PC-9 (cell line): ENCODE data around the gene CKMT2. TPM values are rescaled to one million over a fixed set of nuclear protein-coding genes. Genes with fewer than 3 reads are reported as not detected.
"Not testable (repeated sequence)": the region's sequence is repeated elsewhere in the genome, so short reads cannot be mapped to it uniquely, and the experiment has no call there.

Source experiments
- BruUV-seq: library from RNA; stranded (reverse); fragments of 400-500 nt; replicated peaks from 2 replicates; lab custom pipeline; 2021; lab: Mats Ljungman, UMichigan
- CTCF ChIA-PET: fragments of 300-600 bp; sonication (Branson Sonifier 250); formaldehyde crosslinking; loops from one replicate; lab custom pipeline; 2022; ENCODE audit warnings: antibody characterized with exemption; lab: Charles Lee
- POLR2A ChIA-PET: fragments of 300-600 bp; sonication (Branson Sonifier 250); formaldehyde crosslinking; loops from one replicate; lab custom pipeline; 2022; ENCODE audit warnings: antibody characterized with exemption; ENCODE audit not compliant: unreplicated experiment; lab: Charles Lee
- DNase-seq, 2 experiments: peaks; one replicate each; pipeline versions ENCODE4 v3.0.0 to v3.0.0-alpha.2; 2015 to 2022; ENCODE audit warnings: mixed read lengths in 1 of 2
- H2AFZ ChIP-seq: fragments of 200-600 bp; sonication (generic); 2 replicates; pipeline ENCODE4 v1.8.1; 2017; ENCODE audit warnings: antibody characterized with exemption
- H3F3A ChIP-seq: fragments of 200-600 bp; sonication (generic); 2 replicates; pipeline ENCODE4 v1.8.1; 2017; ENCODE audit warnings: antibody characterized with exemption, mild to moderate bottlenecking, low read depth; ENCODE audit not compliant: insufficient read depth
- H3K27ac ChIP-seq: fragments of 200-600 bp; sonication (generic); 2 replicates; pipeline ENCODE4 v1.6.1; 2016; ENCODE audit warnings: mixed run types
- H3K27me3 ChIP-seq: fragments of 200-600 bp; sonication (generic); 2 replicates; pipeline ENCODE4 v1.6.1; 2016; ENCODE audit warnings: low read depth, mixed run types; ENCODE audit not compliant: insufficient read depth
- H3K36me3 ChIP-seq: fragments of 200-600 bp; sonication (generic); 2 replicates; pipeline ENCODE4 v1.6.1; 2016; ENCODE audit warnings: low read depth, mixed run types
- H3K4me1 ChIP-seq: fragments of 200-600 bp; sonication (generic); replicated peaks from 2 replicates; pipeline ENCODE4 v1.6.1; 2016; ENCODE audit warnings: mixed run types; ENCODE audit not compliant: insufficient read depth
- H3K4me2 ChIP-seq: fragments of 200-600 bp; sonication (generic); 2 replicates; pipeline ENCODE4 v1.6.1; 2017; ENCODE audit warnings: mixed run types
- H3K4me3 ChIP-seq: fragments of 200-600 bp; sonication (generic); 2 replicates; pipeline ENCODE4 v1.6.1; 2016; ENCODE audit warnings: mixed run types
- H3K79me2 ChIP-seq: fragments of 200-600 bp; sonication (generic); 2 replicates; pipeline ENCODE4 v1.6.1; 2017; ENCODE audit warnings: low read depth, mixed run types
- H3K9me2 ChIP-seq: fragments of 200-600 bp; sonication (generic); 2 replicates; pipeline ENCODE4 v1.8.1; 2017; ENCODE audit warnings: mild to moderate bottlenecking; ENCODE audit not compliant: insufficient read depth
- H3K9me3 ChIP-seq: fragments of 200-600 bp; sonication (generic); 2 replicates; pipeline ENCODE4 v1.8.1; 2016; ENCODE audit warnings: low read depth; ENCODE audit not compliant: insufficient read depth
- H4K20me1 ChIP-seq: fragments of 200-600 bp; sonication (generic); 2 replicates; pipeline ENCODE4 v1.8.1; 2017; ENCODE audit not compliant: insufficient read depth
- CTCF ChIP-seq: fragments of 200-600 bp; sonication (generic); conservative IDR thresholded peaks from 2 replicates; pipeline ENCODE4 v1.6.1; 2017; ENCODE audit warnings: mixed run types, antibody characterized with exemption, mild to moderate bottlenecking, moderate library complexity
- EZH2 ChIP-seq: fragments of 200-600 bp; sonication (generic); IDR thresholded peaks from 2 replicates; pipeline ENCODE4 v1.8.0; 2017; ENCODE audit warnings: antibody characterized with exemption, low read depth
- intact Hi-C: fragments of 100-400 bp; cut with micrococcal nuclease; formaldehyde crosslinking; loops from one replicate; pipeline ENCODE4 v1.10.0; 2022; ENCODE audit not compliant: unreplicated experiment
- total RNA-seq: library from RNA; stranded (reverse); gene quantifications from 2 replicates; pipeline ENCODE4 v1.2.3, GENCODE V29; 2021

The CKMT2 gene
- total RNA-seq, 1 experiment from 2014 or later, result not detected

- Histone ChIP-seq H3K27me3 (no peaks in the 10 kb centered on the region), H3K79me2 (peaks cover 29% of the 10 kb centered on the region), H3K27ac (no peak overlapping the region), H3K4me2 (no peak overlapping the region), H3K36me3 (no peaks in the 10 kb centered on the region), H3K9me2 (no peaks in the 10 kb centered on the region), H3K4me1 (no peaks in the 10 kb centered on the region), H2AFZ (no peak overlapping the region), H3F3A (no peaks in the 10 kb centered on the region), H4K20me1 (no peaks in the 10 kb centered on the region; the same call in 1 of the 2 replicates), H3K9me3 (peaks cover 9% of the 10 kb centered on the region; the same call in 1 of the 2 replicates), H3K4me3 (no peak overlapping the region)
- no TSS peak for BruUV-seq
- no peak for TF ChIP-seq CTCF
- TF ChIP-seq EZH2, result no peak
- ChIA-PET POLR2A (no interaction called here), CTCF (no interaction called here)
- no peak for DNase-seq
- intact Hi-C loops, result no loop called here
These were observed 57.0 kb downstream of the CKMT2 start for GRCh38 chr5:81290146-81290545.

- no peaks in the 10 kb centered on the region; the same call in 1 of the 2 replicates for H4K20me1 ChIP-seq
- CTCF ChIA-PET, result interaction anchor here (0.6 kb wide), 1 partner anchor 381 kb away, joined by 3 read pairs; no protein-coding TSS in a partner anchor
- no peak overlapping the region for H2AFZ ChIP-seq
- no peak overlapping the region for H3K27ac ChIP-seq
- intact Hi-C loops, result no loop called here
- DNase-seq, result no peak
- no peaks in the 10 kb centered on the region for H3K4me1 ChIP-seq
- TF ChIP-seq CTCF (no peak), EZH2 (no peak)
- no TSS peak for BruUV-seq
- POLR2A ChIA-PET, result no interaction called here
- H3K9me3 ChIP-seq, result peaks cover 9% of the 10 kb centered on the region; the same call in 1 of the 2 replicates
- no peaks in the 10 kb centered on the region for H3K9me2 ChIP-seq
- no peaks in the 10 kb centered on the region for H3K27me3 ChIP-seq
- H3K4me2 ChIP-seq, result no peak overlapping the region
- H3K79me2 ChIP-seq, result peaks cover 29% of the 10 kb centered on the region
- no peak overlapping the region for H3K4me3 ChIP-seq
- no peaks in the 10 kb centered on the region for H3F3A ChIP-seq
- no peaks in the 10 kb centered on the region for H3K36me3 ChIP-seq
These were observed 59.0 kb downstream of the CKMT2 start for GRCh38 chr5:81292130-81292529.

- H3K36me3 ChIP-seq, DNase-seq, H3F3A ChIP-seq, H3K4me2 ChIP-seq, H4K20me1 ChIP-seq, intact Hi-C loops, H3K4me3 ChIP-seq, POLR2A ChIA-PET, H3K27ac ChIP-seq, H3K9me2 ChIP-seq, H3K27me3 ChIP-seq, BruUV-seq, H3K4me1 ChIP-seq, CTCF ChIA-PET, H2AFZ ChIP-seq, H3K9me3 ChIP-seq: not testable (repeated sequence)
- H3K79me2 ChIP-seq, result peaks cover 32% of the 10 kb centered on the region
These were observed 60.9 kb downstream of the CKMT2 start for GRCh38 chr5:81294021-81294420.

- TF ChIP-seq CTCF (no peak), EZH2 (no peak)
- Histone ChIP-seq H3K4me3 (no peak overlapping the region), H4K20me1 (0 out of 2 replicates have a peak, but pooled peaks cover 3% of the 10 kb centered on the region), H2AFZ (no peak overlapping the region), H3K36me3 (no peaks in the 10 kb centered on the region), H3K9me2 (no peaks in the 10 kb centered on the region), H3K4me2 (no peak overlapping the region), H3K4me1 (peaks cover 13% of the 10 kb centered on the region), H3K79me2 (peaks cover 36% of the 10 kb centered on the region), H3F3A (no peaks in the 10 kb centered on the region), H3K9me3 (0 out of 2 replicates have a peak, but pooled peaks cover 2% of the 10 kb centered on the region), H3K27me3 (no peaks in the 10 kb centered on the region), H3K27ac (no peak overlapping the region)
- intact Hi-C loops, result no loop called here
- POLR2A ChIA-PET, result no interaction called here
- BruUV-seq, result no TSS peak
- CTCF ChIA-PET, result no interaction called here
- DNase-seq, result no peak
These were observed 64.4 kb downstream of the CKMT2 start for GRCh38 chr5:81297531-81297930.
